Natural killer cell treated with Interleukin-12 subunit alpha and Interleukin-12 subunit beta and Interleukin-15 and Interleukin-18, amount 100 ng/mL, for 72 hours (primary cell): ENCODE data around the gene RFFL. TPM values are rescaled to one million over a fixed set of nuclear protein-coding genes. Genes with fewer than 3 reads are reported as not detected.
A peak's percentile ranks its signal among the peaks of the same experiment; 100 is the strongest.

Source experiments
- ATAC-seq, 2 donors: fragments of 150-1000 bp; cut with Tn5 transposase in 1 of 2; sonication (Bioruptor Pico), chemical (Tn5 transposase) in 1 of 2; 2 replicates each; pipeline ENCODE4 v1.10.0; 2021
- DNase-seq: peaks from one replicate; pipeline ENCODE4 v3.0.0; 2022; ENCODE audit warnings: low spot score
- H3K27ac Mint-ChIP-seq, 2 donors: 1 replicate in 1 of 2; 2 replicates in 1 of 2; pipeline ENCODE4 v1.8.0; 2022; ENCODE audit warnings: mixed read lengths in 2 of 2, mild to moderate bottlenecking in 1 of 2, moderate library complexity in 1 of 2
- H3K27me3 Mint-ChIP-seq, 2 donors: 1 replicate in 1 of 2; 2 replicates in 1 of 2; pipeline ENCODE4 v1.8.0; 2022; ENCODE audit warnings: mixed read lengths in 2 of 2
- H3K36me3 Mint-ChIP-seq: one replicate; pipeline ENCODE4 v1.8.0; 2022; ENCODE audit warnings: mixed read lengths
- H3K4me1 Mint-ChIP-seq, 2 donors: 1 replicate in 1 of 2; 2 replicates in 1 of 2; pipeline ENCODE4 v1.8.0; 2022; ENCODE audit warnings: low read depth in 2 of 2, mixed read lengths in 2 of 2, mild to moderate bottlenecking in 1 of 2
- H3K4me3 Mint-ChIP-seq: one replicate; pipeline ENCODE4 v1.8.0; 2022; ENCODE audit warnings: mixed read lengths
- H3K9me3 Mint-ChIP-seq: 2 replicates; pipeline ENCODE4 v1.8.0; 2022; ENCODE audit warnings: mixed read lengths
- total RNA-seq, 2 donors: library from RNA; stranded (reverse); gene quantifications; one replicate each; pipeline ENCODE4 v1.2.3, GENCODE V29; 2022

The RFFL gene
- total RNA-seq, 2 donors from 2014 or later = 87.6 to 91.5 TPM

DNA sequence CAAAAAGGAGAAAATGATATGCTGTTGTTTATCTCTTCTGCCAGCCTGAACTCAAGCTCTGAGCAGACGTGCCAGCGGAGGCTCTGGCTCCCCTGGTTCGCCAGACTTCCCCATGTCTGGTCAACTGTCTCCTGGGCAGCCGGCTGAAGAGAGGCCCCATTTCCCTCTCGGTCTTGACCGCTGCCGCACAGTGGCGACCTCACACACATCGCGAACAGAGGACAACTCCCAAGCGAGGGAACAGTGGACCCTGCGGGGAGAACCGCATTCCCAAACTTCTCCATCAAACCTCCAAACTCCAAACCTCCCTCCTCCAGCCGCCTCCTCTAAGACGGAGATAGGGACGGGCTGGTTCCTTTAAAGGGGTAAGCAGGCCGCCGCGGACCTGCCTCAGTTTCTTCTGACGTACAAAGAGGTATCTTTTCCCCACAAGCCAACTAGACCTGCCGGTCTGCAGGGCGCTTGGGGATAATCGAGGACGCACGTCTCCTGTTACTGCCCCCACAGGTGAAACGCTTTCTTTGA, 24.9 kb upstream of the RFFL start:
- H3K36me3 Mint-ChIP-seq = no peaks in the 10 kb centered on the region
- H3K9me3 Mint-ChIP-seq = no peaks in the 10 kb centered on the region
- H3K27ac Mint-ChIP-seq = peak overlapping the region; percentile 94 to 97
- peaks cover 36 to 52% of the 10 kb centered on the region in 2 donors for H3K4me1 Mint-ChIP-seq
- no peaks in the 10 kb centered on the region for H3K27me3 Mint-ChIP-seq
- ATAC-seq (no peak), DNase-seq (no peak)
- H3K4me3 Mint-ChIP-seq = peak overlapping the region; percentile 95

GRCh38 chr17:35087731-35088355, 24.3 kb upstream of the RFFL start:
- peak overlapping the region; percentile 95 for H3K4me3 Mint-ChIP-seq
- no peaks in the 10 kb centered on the region for H3K36me3 Mint-ChIP-seq
- H3K9me3 Mint-ChIP-seq = no peaks in the 10 kb centered on the region
- DNase-seq (no peak), ATAC-seq (no peak)
- H3K4me1 Mint-ChIP-seq = peaks cover 40 to 58% of the 10 kb centered on the region in 2 donors
- peak overlapping the region; percentile 94 to 97 for H3K27ac Mint-ChIP-seq
- no peaks in the 10 kb centered on the region for H3K27me3 Mint-ChIP-seq

DNA sequence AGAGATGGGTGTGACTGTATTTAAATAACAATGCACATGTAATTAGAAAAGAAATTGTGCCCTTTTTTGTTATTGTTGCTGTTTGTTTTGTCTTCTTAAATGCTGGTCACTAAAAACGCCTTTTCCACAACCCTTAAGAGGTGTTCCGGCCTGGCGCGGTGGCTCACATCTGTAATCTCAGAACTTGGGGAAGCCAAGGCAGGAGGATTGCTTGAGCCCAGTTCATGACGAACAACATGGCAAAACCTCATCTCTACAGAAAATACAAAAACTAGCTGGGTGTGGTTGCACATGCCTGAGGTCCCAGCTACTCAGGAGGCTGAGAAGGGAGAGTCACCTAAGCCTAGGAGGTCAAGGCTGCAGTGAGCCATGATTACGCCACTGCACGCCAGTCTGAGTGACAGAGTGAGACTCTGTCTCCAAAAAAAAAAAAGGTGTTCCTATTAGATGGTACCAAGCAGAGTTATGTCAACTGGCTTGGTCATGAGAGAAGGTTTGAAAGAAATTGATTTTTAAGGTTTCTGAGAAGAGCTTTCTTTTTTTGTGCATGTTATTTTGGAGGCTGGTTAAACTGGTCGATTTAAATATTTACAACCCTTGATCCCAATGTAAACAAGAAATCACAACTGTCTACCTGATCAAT, 23.5 kb upstream of the RFFL start:
- H3K36me3 Mint-ChIP-seq = no peaks in the 10 kb centered on the region
- ATAC-seq = no peak
- peaks cover 47 to 66% of the 10 kb centered on the region in 2 donors for H3K4me1 Mint-ChIP-seq
- H3K4me3 Mint-ChIP-seq = peak overlapping the region; percentile 95
- no peaks in the 10 kb centered on the region for H3K9me3 Mint-ChIP-seq
- DNase-seq = no peak
- H3K27ac Mint-ChIP-seq = peak overlapping the region; percentile 94 to 97
- no peaks in the 10 kb centered on the region for H3K27me3 Mint-ChIP-seq

GRCh38 chr17:35086164-35086563, 22.7 kb upstream of the RFFL start:
- H3K27me3 Mint-ChIP-seq = no peaks in the 10 kb centered on the region
- H3K4me3 Mint-ChIP-seq = peak overlapping the region; percentile 95
- H3K27ac Mint-ChIP-seq = peak overlapping the region; percentile 94 to 97
- no peaks in the 10 kb centered on the region for H3K9me3 Mint-ChIP-seq
- DNase-seq (no peak), ATAC-seq (no peak)
- no peaks in the 10 kb centered on the region for H3K36me3 Mint-ChIP-seq
- peaks cover 49 to 71% of the 10 kb centered on the region in 2 donors for H3K4me1 Mint-ChIP-seq

DNA sequence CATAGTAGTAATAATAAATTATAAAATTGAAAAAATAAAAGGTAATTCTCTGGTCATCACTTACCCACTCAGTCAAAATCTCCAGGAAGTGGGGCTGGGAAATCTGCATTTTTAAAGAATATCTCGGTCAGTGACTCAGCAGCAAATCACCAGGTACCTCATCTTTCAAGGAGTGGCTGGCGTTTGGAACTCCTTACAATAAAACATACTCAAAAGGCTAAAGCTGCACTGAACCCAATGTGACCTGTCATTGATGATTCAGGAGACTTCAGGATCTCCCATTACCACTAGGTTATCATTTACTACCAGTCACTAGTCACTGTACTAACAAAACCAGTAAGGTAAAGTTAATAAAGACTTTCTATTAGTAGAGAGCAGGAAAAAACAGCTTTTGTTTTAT, 21.5 kb upstream of the RFFL start:
- H3K27ac Mint-ChIP-seq = peak overlapping the region; percentile 94 to 97
- no peaks in the 10 kb centered on the region for H3K36me3 Mint-ChIP-seq
- peaks cover 54 to 77% of the 10 kb centered on the region in 2 donors for H3K4me1 Mint-ChIP-seq
- H3K27me3 Mint-ChIP-seq = no peaks in the 10 kb centered on the region
- peak overlapping the region; percentile 95 for H3K4me3 Mint-ChIP-seq
- ATAC-seq = no peak
- no peaks in the 10 kb centered on the region for H3K9me3 Mint-ChIP-seq
- DNase-seq = no peak

- H3K27me3 Mint-ChIP-seq = no peaks in the 10 kb centered on the region
- peak overlapping the region; percentile 77 for H3K4me3 Mint-ChIP-seq
- H3K27ac Mint-ChIP-seq = peak overlapping the region; percentile 52 to 82
- DNase-seq = no peak
- no peak for ATAC-seq
- H3K9me3 Mint-ChIP-seq = no peaks in the 10 kb centered on the region
- H3K36me3 Mint-ChIP-seq = no peaks in the 10 kb centered on the region
- H3K4me1 Mint-ChIP-seq = peaks cover 55 to 77% of the 10 kb centered on the region in 2 donors
Measured at GRCh38 chr17:35083071-35083470, 19.6 kb upstream of the RFFL start.

- peaks cover 4% of the 10 kb centered on the region for H3K36me3 Mint-ChIP-seq
- no peaks in the 10 kb centered on the region for H3K27me3 Mint-ChIP-seq
- ATAC-seq = peak in 1 of 2 donors; percentile 81
- DNase-seq = no peak
- H3K4me1 Mint-ChIP-seq = peaks cover 59 to 77% of the 10 kb centered on the region in 2 donors
- H3K9me3 Mint-ChIP-seq = no peaks in the 10 kb centered on the region
- H3K4me3 Mint-ChIP-seq = peak overlapping the region; percentile 77
- peak overlapping the region; percentile 52 to 82 for H3K27ac Mint-ChIP-seq
Measured at GRCh38 chr17:35082073-35082657, 18.7 kb upstream of the RFFL start.

DNA sequence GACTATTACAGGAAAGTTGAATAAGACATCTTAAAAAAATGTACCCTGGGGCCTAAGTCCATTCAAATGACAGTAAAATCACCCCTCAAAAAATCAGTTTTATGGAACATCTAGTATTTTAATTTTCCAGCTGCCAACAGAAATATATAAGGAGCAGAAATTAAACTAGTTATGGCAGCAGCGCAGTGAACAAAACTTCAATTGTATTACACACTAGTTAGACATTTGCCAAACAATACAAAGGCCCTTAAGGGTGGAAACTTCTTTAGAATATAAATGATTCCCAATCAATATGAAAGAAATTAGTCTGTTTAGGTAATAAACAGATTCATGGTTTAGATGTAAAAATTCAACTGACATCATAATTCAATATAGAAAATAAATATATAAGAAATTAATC, 18.1 kb upstream of the RFFL start:
- H3K4me1 Mint-ChIP-seq = peaks cover 56 to 72% of the 10 kb centered on the region in 2 donors
- DNase-seq = no peak
- no peaks in the 10 kb centered on the region for H3K27me3 Mint-ChIP-seq
- ATAC-seq = no peak
- peak overlapping the region; percentile 52 to 82 for H3K27ac Mint-ChIP-seq
- H3K36me3 Mint-ChIP-seq = peaks cover 4% of the 10 kb centered on the region
- no peaks in the 10 kb centered on the region for H3K9me3 Mint-ChIP-seq
- H3K4me3 Mint-ChIP-seq = peak overlapping the region; percentile 79

DNA sequence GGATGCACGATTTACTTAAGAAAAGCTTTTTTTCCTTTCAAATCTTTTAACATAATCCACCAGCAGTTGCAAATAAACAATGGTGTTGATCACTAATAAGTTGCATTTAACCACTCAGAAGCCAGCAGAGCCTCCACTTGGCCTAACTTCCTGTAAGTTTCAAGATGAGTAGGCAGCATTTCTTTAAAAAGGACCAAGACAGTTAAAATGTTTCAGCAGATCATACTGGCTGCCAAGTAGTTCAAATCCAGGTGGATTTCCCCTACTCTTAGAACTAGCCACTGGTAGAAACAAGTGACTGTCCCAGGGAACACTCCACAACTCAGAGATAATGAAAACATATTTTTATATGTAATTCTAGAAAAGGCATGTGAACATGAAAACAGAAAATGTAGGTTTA, 17.0 kb upstream of the RFFL start:
- Mint-ChIP-seq H3K36me3 (peaks cover 4% of the 10 kb centered on the region), H3K27me3 (no peaks in the 10 kb centered on the region), H3K9me3 (no peaks in the 10 kb centered on the region), H3K27ac (peak overlapping the region; percentile 52 to 82), H3K4me1 (peaks cover 50 to 64% of the 10 kb centered on the region in 2 donors), H3K4me3 (peak overlapping the region; percentile 79)
- ATAC-seq (peak; percentile 81 to 85), DNase-seq (no peak)

- no peak for ATAC-seq
- H3K27ac Mint-ChIP-seq = peak overlapping the region; percentile 52 to 82
- peak overlapping the region; percentile 79 for H3K4me3 Mint-ChIP-seq
- H3K27me3 Mint-ChIP-seq = no peaks in the 10 kb centered on the region
- peaks cover 53 to 64% of the 10 kb centered on the region in 2 donors for H3K4me1 Mint-ChIP-seq
- no peak for DNase-seq
- H3K36me3 Mint-ChIP-seq = peaks cover 4% of the 10 kb centered on the region
- H3K9me3 Mint-ChIP-seq = no peaks in the 10 kb centered on the region
Measured at GRCh38 chr17:35079547-35080423, 16.3 kb upstream of the RFFL start.

DNA sequence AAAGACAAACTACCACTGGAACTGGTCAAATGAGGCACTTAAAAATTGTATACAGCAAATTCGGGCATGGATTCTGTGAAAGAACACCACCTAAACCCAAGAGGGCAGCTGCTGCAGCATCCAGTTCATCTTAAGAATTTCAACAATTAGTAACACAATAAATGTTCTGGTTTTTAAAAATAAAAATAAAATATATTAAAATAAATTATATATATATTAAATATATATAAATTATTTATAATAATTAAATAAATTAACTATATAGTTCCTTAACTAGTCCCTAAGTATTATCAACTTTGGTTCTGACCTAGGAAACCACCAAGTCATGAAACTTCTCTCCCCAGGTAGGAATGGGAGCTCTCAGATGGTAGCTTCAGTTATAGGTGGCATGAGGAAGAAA, 13.4 kb upstream of the RFFL start:
- ATAC-seq = no peak
- peaks cover 64 to 74% of the 10 kb centered on the region in 2 donors for H3K4me1 Mint-ChIP-seq
- no peak overlapping the region for H3K4me3 Mint-ChIP-seq
- DNase-seq = no peak
- H3K27ac Mint-ChIP-seq = no peak overlapping the region
- peaks cover 4% of the 10 kb centered on the region for H3K36me3 Mint-ChIP-seq
- H3K9me3 Mint-ChIP-seq = no peaks in the 10 kb centered on the region
- no peaks in the 10 kb centered on the region for H3K27me3 Mint-ChIP-seq

GRCh38 chr17:35074711-35075707, 11.5 kb upstream of the RFFL start:
- Mint-ChIP-seq H3K27me3 (no peaks in the 10 kb centered on the region), H3K27ac (peak overlapping the region; percentile 86 to 89)

More at GRCh38 chr17:35074711-35075707, 11.5 kb upstream of the RFFL start:
- ATAC-seq = no peak
- Mint-ChIP-seq H3K4me1 (peaks cover 60 to 64% of the 10 kb centered on the region in 2 donors), H3K36me3 (peaks cover 4% of the 10 kb centered on the region), H3K4me3 (peak overlapping the region; percentile 75), H3K9me3 (no peaks in the 10 kb centered on the region)
- DNase-seq = no peak
